Lower lobe of right lung (tissue), 2 donors: Measurements from ENCODE around the gene CCNL2. TPM values are rescaled to one million over a fixed set of nuclear protein-coding genes. Genes with fewer than 3 reads are reported as not detected.
"Not testable (repeated sequence)": the region's sequence is repeated elsewhere in the genome, so short reads cannot be mapped to it uniquely, and the experiment has no call there.

Source experiments
- ATAC-seq, 2 donors: fragments of 200-7000 bp; cut with Tn5 transposase; one replicate each; pipeline ENCODE4 v1.9.1; 2020 to 2022; ENCODE audit warnings: mild to moderate bottlenecking in 2 of 2, moderate library complexity in 2 of 2
- DNase-seq: peaks from one replicate; pipeline ENCODE4 v3.0.0-alpha.2; 2020
- H3K27ac ChIP-seq: fragments of 200-600 bp; one replicate; pipeline ENCODE4 v1.8.0; 2022
- H3K27me3 ChIP-seq: fragments of 200-600 bp; one replicate; pipeline ENCODE4 v1.8.0; 2022; ENCODE audit warnings: low read depth
- H3K36me3 ChIP-seq: fragments of 200-600 bp; one replicate; pipeline ENCODE4 v1.8.0; 2022; ENCODE audit warnings: mild to moderate bottlenecking
- H3K4me1 ChIP-seq: fragments of 200-600 bp; one replicate; pipeline ENCODE4 v1.8.0; 2022
- H3K4me3 ChIP-seq: fragments of 200-600 bp; one replicate; pipeline ENCODE4 v1.8.0; 2022; ENCODE audit warnings: mild to moderate bottlenecking
- H3K9me3 ChIP-seq: fragments of 200-600 bp; one replicate; pipeline ENCODE4 v1.8.0; 2022
- CTCF ChIP-seq: fragments of 200-600 bp; IDR thresholded peaks from one replicate; pipeline ENCODE4 v1.8.0; 2022; ENCODE audit warnings: antibody characterized with exemption, mild to moderate bottlenecking
- intact Hi-C: fragments of 100-400 bp; cut with DNase I; formaldehyde crosslinking; loops from one replicate; pipeline ENCODE4 v1.11.0; 2022
- total RNA-seq: library from RNA; stranded (reverse); fragmentation: NEBNext Ultra II Directional; extraction: Animal tissue kit (Norgen Biotek cat#: 25700); gene quantifications from one replicate; pipeline ENCODE4 v1.2.1, GENCODE V29; 2021
- donor health status: DM: no; HTN: yes; CAD: no; lungs with severe emphysema.

The CCNL2 gene
- total RNA-seq, 1 donor from 2014 or later: 165 TPM

- no peaks in the 10 kb centered on the region for H3K36me3 ChIP-seq
- H3K4me1 ChIP-seq: peaks cover 22% of the 10 kb centered on the region
- intact Hi-C loops: no loop called here
- no peak overlapping the region for H3K4me3 ChIP-seq
- no peak overlapping the region for H3K27ac ChIP-seq
- TF ChIP-seq CTCF: no peak
- no peak for ATAC-seq
- peaks cover 3% of the 10 kb centered on the region for H3K9me3 ChIP-seq
- no peak for DNase-seq
- no peaks in the 10 kb centered on the region for H3K27me3 ChIP-seq
Observed at GRCh38 chr1:1411626-1412025, 12.5 kb upstream of the CCNL2 start.

- H3K4me3 ChIP-seq, H3K36me3 ChIP-seq, H3K27me3 ChIP-seq, intact Hi-C loops, ATAC-seq, H3K9me3 ChIP-seq, DNase-seq, H3K27ac ChIP-seq: not testable (repeated sequence)
- H3K4me1 ChIP-seq: peaks cover 36% of the 10 kb centered on the region
Observed at GRCh38 chr1:1410238-1410637, 11.1 kb upstream of the CCNL2 start.

GRCh38 chr1:1407636-1408318 lies 8.6 kb upstream of the CCNL2 start:
- Histone ChIP-seq H3K36me3 (peaks cover 34% of the 10 kb centered on the region), H3K9me3 (peaks cover 3% of the 10 kb centered on the region), H3K4me1 (peaks cover 40% of the 10 kb centered on the region), H3K27ac (peak overlapping the region; percentile 92), H3K4me3 (peak overlapping the region; percentile 86), H3K27me3 (no peaks in the 10 kb centered on the region)
- intact Hi-C loops: no loop called here
- DNase-seq: no peak
- peak; percentile 25 to 31 for ATAC-seq
- TF ChIP-seq CTCF: no peak

- intact Hi-C loops: no loop called here
- H3K36me3 ChIP-seq: peaks cover 42% of the 10 kb centered on the region
- H3K27me3 ChIP-seq: no peaks in the 10 kb centered on the region
- H3K9me3 ChIP-seq: no peaks in the 10 kb centered on the region
- H3K4me1 ChIP-seq: peaks cover 40% of the 10 kb centered on the region
- peak within 1 kb of the TSS; percentile 86 for H3K4me3 ChIP-seq
- DNase-seq (peak; percentile 97), ATAC-seq (peak; percentile 97 to 99)
- TF ChIP-seq CTCF: no peak
- H3K27ac ChIP-seq: peak within 1 kb of the TSS; percentile 92
Observed at GRCh38 chr1:1406821-1407635, 7.9 kb upstream of the CCNL2 start, which contains the start of gene MRPL20. Gene MRPL20 (minus strand): TSS chr1:1407293. CDS start chr1:1407217, 76 bp downstream.

GRCh38 chr1:1406101-1406820 lies 7.1 kb upstream of the CCNL2 start:
- H3K36me3 ChIP-seq: peaks cover 49% of the 10 kb centered on the region
- no peak for DNase-seq
- peak overlapping the region; percentile 86 for H3K4me3 ChIP-seq
- H3K9me3 ChIP-seq: no peaks in the 10 kb centered on the region
- peak; percentile 2 to 3 for ATAC-seq
- H3K27me3 ChIP-seq: no peaks in the 10 kb centered on the region
- no peak for TF ChIP-seq CTCF
- H3K27ac ChIP-seq: peak overlapping the region; percentile 92
- intact Hi-C loops: no loop called here
- H3K4me1 ChIP-seq: peaks cover 40% of the 10 kb centered on the region
